Stimulated activated CD4-positive, alpha-beta T cell treated with anti-CD3 and anti-CD28 coated beads, Interleukin-1b, Interleukin-23, amount 100 ng/mL, for 24 hours (primary cell): ENCODE results near the gene NME1.
"Not testable (repeated sequence)": the region's sequence is repeated elsewhere in the genome, so short reads cannot be mapped to it uniquely, and the experiment has no call there.

Experiments used
- DNase-seq, 4 experiments: peaks; one replicate each; pipeline ENCODE4 v3.0.0-alpha.2; 2020; ENCODE audit warnings: low read depth in 4 of 4, low spot score in 1 of 4

The NME1 gene

GRCh38 chr17:51153210-51154072 lies at the start of gene NME1:
NME1 (plus strand) TSS chr17:51153559; CDS start chr17:51155655, 2,096 bp downstream.
- DNase-seq, result peak; percentile 94 to 97 (median 95)

GRCh38 chr17:51107778-51108177 lies 45.6 kb upstream of the NME1 start:
- DNase-seq, result no peak

- DNase-seq, result not testable (repeated sequence)
Measured at GRCh38 chr17:51112303-51113222, 40.8 kb upstream of the NME1 start.

GRCh38 chr17:51115179-51115578 lies 38.2 kb upstream of the NME1 start:
- DNase-seq, result no peak

DNA sequence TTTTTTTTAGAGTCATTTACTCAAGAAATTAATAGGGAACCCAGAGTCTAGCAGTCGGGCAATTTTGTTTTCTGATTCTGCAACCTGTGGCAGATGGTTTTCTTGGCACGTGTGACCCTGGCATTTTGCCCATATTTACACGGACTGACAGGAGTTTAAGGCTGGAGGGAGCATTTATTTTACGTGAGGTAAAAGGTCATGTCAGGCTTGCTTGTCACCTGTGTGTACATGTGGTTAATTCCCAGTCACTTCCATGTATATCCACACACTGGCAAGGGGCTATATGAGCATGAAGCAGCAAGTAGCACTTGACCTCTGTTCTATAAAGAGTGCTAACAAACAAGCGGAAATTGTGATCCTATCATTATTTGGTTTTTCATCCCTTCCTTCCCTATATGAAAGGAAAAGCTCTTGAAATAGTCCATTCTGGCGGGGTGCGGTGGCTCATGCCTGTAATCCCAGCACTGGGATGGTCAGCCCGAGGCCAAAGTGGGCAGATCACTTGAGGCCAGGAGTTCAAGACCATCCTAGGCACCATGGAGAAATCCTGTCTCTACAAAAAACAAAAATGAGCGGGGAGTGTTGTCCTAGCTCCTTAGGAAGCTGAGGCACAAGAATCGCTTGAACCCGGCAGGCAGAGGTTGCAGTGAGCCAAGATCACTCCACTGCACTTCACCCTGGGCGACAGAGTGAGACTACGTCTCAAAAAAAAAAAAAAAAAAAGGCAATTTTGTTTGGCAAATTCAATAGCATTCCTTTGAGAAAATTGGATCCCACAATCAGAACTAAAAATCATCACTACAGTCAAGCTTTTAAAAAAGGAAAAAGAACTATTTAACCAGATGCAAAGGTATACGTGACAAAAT lies 34.8 kb upstream of the NME1 start:
- no peak for DNase-seq

GRCh38 chr17:51119415-51120356 lies 33.7 kb upstream of the NME1 start:
- no peak for DNase-seq

DNA sequence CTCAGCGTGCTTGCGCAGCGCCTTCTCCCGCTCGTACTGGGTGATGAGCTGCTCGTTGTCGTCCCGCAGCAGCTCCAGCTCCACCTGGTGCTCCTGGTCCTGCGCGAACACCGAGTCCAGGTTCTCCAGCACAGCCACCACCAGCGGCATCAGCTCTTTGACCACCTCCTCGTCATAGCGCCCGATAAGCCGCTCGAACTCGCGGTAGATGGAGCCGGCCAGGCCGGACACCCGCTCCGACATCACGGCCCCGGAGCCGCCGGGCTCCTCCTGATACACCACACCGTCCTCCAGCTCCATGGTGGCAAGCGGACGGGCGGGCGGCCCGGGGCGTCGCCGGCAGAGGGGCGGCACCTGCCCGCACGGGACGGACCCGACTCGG lies 33.0 kb upstream of the NME1 start:
- DNase-seq, result no peak

- peak; percentile 73 to 89 (median 79) for DNase-seq
Measured at GRCh38 chr17:51120739-51121619, 32.4 kb upstream of the NME1 start, which contains the start of gene SPAG9. SPAG9 (minus strand) TSS chr17:51120868; CDS start chr17:51120656, 212 bp downstream.

GRCh38 chr17:51121620-51122472 lies 31.5 kb upstream of the NME1 start:
- peak; percentile 72 to 91 (median 78) for DNase-seq

DNA sequence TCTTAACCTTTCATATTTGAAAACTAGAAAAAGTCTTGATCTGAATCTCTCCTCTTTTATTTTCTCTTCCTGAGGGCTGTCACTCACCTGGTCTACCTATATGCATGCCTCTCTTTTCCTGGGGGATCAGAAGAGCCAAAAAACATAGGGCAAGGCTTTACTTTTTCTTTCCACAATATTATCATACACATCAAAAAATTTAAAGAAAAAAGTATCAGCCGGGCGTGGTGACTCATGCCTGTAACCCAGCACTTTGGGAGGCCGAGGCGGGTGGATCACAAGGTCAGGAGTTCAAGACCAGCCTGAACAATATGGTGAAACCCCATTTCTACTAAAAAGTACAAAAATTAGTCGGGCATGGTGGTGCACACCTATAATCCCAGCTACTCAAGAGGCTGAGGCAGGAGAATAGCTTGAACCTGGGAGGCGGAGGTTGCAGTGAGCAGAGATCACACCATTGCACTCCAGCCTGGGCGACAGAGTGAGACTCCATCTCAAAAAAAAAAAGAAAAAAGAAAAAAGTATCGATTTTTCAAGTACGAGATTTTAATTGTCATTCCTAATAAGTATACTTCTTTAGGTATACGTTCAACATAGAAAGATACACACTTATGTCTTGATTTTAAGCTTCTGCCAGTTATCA lies 30.8 kb upstream of the NME1 start:
- not testable (repeated sequence) for DNase-seq

DNA sequence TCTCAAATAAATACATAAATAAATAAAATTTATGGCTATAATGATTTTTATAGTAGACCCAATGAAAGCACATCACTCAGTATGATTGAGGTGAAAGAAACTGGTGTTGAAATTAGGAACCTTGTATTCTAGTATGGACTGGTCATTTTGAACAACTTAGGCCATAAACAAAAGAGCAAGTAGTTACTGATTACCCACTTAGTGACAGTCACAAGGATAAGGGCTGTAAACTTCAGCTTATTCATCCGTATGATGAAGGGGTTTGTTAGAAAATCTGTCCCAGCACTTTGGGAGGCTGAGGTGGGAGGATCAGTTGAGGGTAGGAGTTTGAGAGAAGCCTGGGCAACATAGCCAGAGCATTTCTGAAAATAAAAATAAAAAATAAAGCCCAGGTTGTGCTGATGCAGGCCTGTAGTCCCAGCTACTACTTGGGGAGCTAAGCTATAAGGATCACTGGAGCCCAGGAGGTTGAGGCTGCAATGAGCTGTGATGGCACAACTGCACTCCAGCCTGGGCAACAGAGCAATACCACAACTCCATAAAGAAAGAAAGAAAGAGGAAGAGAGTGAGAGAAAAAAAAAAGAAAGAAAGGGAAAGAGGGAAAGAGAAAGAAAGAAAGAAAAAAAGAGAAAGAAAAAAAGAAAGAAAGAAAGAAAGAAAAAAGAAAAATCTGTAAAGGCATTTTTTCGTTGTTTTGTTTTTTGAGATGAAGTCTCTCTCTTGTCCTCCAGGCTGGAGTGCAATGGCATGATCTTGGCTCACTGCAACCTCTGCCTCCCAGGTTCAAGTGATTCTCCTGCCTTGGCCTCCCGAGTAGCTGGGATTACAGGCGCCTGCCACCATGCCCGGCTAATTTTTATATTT lies 28.5 kb upstream of the NME1 start:
- DNase-seq, result no peak

DNA sequence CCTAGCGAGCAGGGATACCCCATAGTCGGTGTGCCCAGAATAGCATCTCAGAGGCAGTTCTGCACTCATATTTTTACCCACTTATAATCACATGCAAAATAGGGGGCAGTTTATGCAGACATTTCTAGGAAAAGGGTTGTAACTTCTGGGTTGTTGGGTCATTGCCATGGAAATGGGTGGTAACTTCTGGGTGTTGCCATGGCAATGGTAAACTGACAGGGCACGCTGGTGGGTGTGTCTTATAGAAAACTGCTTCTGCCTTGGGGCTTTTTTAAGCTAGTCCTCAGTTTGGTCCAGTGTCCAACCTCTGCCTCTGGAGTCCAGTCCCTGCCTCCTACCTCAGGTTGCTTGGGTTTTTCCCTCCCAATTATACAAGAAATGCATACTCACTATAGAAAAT lies 25.3 kb upstream of the NME1 start:
- no peak for DNase-seq

- no peak for DNase-seq
Measured at GRCh38 chr17:51132964-51133319, 20.4 kb upstream of the NME1 start.

DNA sequence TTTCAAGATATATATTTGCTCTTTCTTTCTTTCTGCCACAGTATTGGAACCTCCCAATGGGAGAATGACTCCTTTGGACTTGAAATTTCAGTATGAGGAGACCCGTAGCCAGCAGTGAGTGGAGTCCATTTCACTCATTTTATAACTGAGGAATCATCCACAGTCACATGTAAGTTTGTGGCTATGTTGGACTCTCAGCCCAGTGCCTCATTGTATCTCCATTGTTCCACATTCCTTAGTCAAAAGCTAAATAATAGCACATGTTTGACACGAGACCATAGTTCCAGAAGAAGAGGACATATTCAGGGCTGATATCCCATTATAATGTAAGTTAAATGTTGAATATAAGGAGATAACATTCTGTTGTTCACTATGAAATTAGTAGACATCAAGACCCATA lies 20.0 kb upstream of the NME1 start:
- DNase-seq, result no peak

GRCh38 chr17:51135956-51136355 lies 17.4 kb upstream of the NME1 start:
- no peak for DNase-seq

GRCh38 chr17:51142597-51142996 lies 10.8 kb upstream of the NME1 start:
- no peak for DNase-seq
